ENCODE data around the gene FIGN. TPM values are rescaled to one million over a fixed set of nuclear protein-coding genes. Genes with fewer than 3 reads are reported as not detected.

The FIGN gene
- total and polyA plus RNA-seq, 2 experiments from 2014 or later: 1.4 to 4.5 TPM

DNA sequence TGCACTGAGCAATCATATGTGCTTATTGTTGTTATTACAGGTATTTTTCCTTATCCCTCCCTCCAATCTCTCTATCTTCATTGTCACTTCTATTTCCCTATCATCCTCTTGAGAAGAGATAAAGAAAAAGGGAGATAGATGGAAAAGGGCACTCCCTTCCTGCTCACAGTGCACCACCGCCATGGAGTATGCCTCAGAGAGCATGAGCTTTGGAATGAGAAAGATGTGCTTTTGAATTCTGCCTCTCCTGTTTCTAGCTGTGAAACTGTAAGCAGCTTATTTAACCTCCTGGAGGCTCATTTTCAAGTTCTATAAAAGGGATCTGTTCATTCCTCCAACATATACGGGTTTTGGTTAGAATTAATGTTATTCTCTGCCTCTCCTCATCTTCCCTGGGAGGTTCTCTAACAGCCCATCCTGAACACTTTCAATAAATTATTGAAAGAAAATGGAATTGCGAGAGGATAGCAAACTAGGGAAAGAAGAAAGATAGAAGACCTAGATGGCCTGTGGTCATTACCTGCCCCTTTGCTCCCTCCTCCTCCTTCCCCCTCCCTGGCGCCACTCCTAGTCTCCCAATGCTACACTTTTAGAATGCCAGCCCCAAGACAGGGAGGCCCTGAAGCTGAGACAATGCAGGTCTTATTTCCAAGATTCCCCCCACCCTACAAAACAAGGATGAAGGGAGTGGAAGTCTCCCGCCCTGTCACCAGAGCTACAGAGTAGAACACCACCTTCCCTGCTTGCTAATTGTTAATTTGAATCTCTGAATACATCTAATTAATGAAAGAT, 37.8 kb downstream of the FIGN start:
- H2AFZ ChIP-seq: no peak overlapping the region
- H3K4me1 ChIP-seq (ENCODE audit: insufficient read depth): no peaks in the 10 kb centered on the region
- TF ChIP-seq EZH2phosphoT487 (IDR thresholded peaks at IDR 0.05; ENCODE audit: low read depth, severe bottlenecking, unreplicated experiment) (no peak), EZH2 (IDR thresholded peaks at IDR 0.05; ENCODE audit: borderline replicate concordance) (no peak)
- TF ChIP-seq, protein P1, sequence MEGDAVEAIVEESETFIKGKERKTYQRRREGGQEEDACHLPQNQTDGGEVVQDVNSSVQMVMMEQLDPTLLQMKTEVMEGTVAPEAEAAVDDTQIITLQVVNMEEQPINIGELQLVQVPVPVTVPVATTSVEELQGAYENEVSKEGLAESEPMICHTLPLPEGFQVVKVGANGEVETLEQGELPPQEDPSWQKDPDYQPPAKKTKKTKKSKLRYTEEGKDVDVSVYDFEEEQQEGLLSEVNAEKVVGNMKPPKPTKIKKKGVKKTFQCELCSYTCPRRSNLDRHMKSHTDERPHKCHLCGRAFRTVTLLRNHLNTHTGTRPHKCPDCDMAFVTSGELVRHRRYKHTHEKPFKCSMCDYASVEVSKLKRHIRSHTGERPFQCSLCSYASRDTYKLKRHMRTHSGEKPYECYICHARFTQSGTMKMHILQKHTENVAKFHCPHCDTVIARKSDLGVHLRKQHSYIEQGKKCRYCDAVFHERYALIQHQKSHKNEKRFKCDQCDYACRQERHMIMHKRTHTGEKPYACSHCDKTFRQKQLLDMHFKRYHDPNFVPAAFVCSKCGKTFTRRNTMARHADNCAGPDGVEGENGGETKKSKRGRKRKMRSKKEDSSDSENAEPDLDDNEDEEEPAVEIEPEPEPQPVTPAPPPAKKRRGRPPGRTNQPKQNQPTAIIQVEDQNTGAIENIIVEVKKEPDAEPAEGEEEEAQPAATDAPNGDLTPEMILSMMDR (IDR thresholded peaks at IDR 0.05; ENCODE audit: poor library complexity): no peak
- H3K9me2 ChIP-seq (replicated peaks; ENCODE audit: insufficient read depth): no peaks in the 10 kb centered on the region
- no peaks in the 10 kb centered on the region for H3K9me3 ChIP-seq (ENCODE audit: low read depth)
- H3K27ac ChIP-seq: no peak overlapping the region
- H3K27me3 ChIP-seq: no peaks in the 10 kb centered on the region
- H3K36me3 ChIP-seq (replicated peaks; ENCODE audit: insufficient read depth, low read depth): no peaks in the 10 kb centered on the region
- H4K20me1 ChIP-seq (ENCODE audit: insufficient read depth, poor library complexity, severe bottlenecking): no peaks in the 10 kb centered on the region
- WGBS (ENCODE audit: low lambda C conversion rate, missing lambda C conversion rate): 79% methylated on average over 5 of the region's 5 CpGs
- DNase-seq (ENCODE audit: low spot score): no peak
- H3K4me2 ChIP-seq: no peak overlapping the region
- peaks cover 9% of the 10 kb centered on the region for H3K79me2 ChIP-seq
- H3K4me3 ChIP-seq: no peak overlapping the region

DNA sequence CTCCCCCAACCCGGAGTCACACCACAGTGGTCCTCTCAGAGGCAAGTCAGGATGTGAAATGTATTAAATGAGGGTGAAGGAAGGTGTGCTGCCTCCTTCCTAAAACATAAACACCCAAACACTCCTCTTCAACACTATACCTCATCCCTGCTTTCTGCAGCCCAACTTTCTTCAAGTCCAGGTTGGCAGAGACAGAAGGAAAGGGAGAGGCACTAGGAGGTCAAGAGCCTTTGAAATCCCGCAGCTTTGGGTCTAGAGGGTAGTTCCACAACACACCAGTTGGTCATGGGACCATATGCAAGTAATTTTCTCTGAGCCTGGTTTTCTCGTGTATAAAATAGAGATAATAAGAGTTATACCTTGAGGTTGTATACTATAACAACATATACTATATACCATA, 38.4 kb downstream of the FIGN start:
- WGBS (ENCODE audit: low lambda C conversion rate, missing lambda C conversion rate): 62% methylated on average over 3 of the region's 3 CpGs
- Histone ChIP-seq H2AFZ (no peak overlapping the region), H3K79me2 (peaks cover 9% of the 10 kb centered on the region), H3K9me3 (ENCODE audit: low read depth) (no peaks in the 10 kb centered on the region), H3K36me3 (replicated peaks; ENCODE audit: insufficient read depth, low read depth) (no peaks in the 10 kb centered on the region), H3K4me2 (no peak overlapping the region), H3K4me1 (ENCODE audit: insufficient read depth) (no peaks in the 10 kb centered on the region), H3K4me3 (no peak overlapping the region), H4K20me1 (ENCODE audit: insufficient read depth, poor library complexity, severe bottlenecking) (no peaks in the 10 kb centered on the region), H3K9me2 (replicated peaks; ENCODE audit: insufficient read depth) (no peaks in the 10 kb centered on the region), H3K27ac (no peak overlapping the region), H3K27me3 (no peaks in the 10 kb centered on the region)
- no peak for DNase-seq (ENCODE audit: low spot score)
- no peak for TF ChIP-seq EZH2 (IDR thresholded peaks at IDR 0.05; ENCODE audit: borderline replicate concordance)
- TF ChIP-seq, protein P1 (IDR thresholded peaks at IDR 0.05; ENCODE audit: poor library complexity): no peak
- TF ChIP-seq EZH2phosphoT487 (IDR thresholded peaks at IDR 0.05; ENCODE audit: low read depth, severe bottlenecking, unreplicated experiment): no peak

DNA sequence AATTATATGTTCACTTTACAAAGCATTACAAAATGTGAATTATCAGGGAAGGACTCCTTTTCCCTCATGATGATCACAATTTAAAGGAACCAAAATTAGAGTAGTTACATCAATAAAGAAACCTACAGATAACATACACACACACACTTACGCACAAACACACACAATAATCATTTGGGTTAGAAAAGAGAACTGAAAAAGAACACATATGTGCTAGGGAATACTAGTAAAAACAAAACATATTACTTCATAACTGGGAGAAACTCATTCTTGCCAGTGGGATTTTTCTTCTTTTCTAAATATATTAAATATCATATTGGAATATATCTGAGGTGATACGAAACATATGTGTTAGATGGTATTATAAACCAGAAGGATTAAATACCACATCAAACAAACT, 42.3 kb downstream of the FIGN start:
- WGBS (ENCODE audit: low lambda C conversion rate, missing lambda C conversion rate): 95% methylated on average over 2 of the region's 2 CpGs

More for the DNA sequence above, 42.3 kb downstream of the FIGN start:
- peaks cover 15% of the 10 kb centered on the region for H3K79me2 ChIP-seq
- no peak overlapping the region for H3K27ac ChIP-seq
- H3K9me2 ChIP-seq (replicated peaks; ENCODE audit: insufficient read depth): no peaks in the 10 kb centered on the region
- H3K4me1 ChIP-seq (ENCODE audit: insufficient read depth): no peaks in the 10 kb centered on the region
- H2AFZ ChIP-seq: no peak overlapping the region
- H3K27me3 ChIP-seq: no peaks in the 10 kb centered on the region
- no peaks in the 10 kb centered on the region for H4K20me1 ChIP-seq (ENCODE audit: insufficient read depth, poor library complexity, severe bottlenecking)
- DNase-seq (ENCODE audit: low spot score): no peak
- H3K4me2 ChIP-seq: no peak overlapping the region
- no peaks in the 10 kb centered on the region for H3K36me3 ChIP-seq (replicated peaks; ENCODE audit: insufficient read depth, low read depth)
- no peak overlapping the region for H3K4me3 ChIP-seq
- no peaks in the 10 kb centered on the region for H3K9me3 ChIP-seq (ENCODE audit: low read depth)
- no peak for TF ChIP-seq EZH2 (IDR thresholded peaks at IDR 0.05; ENCODE audit: borderline replicate concordance)
- TF ChIP-seq EZH2phosphoT487 (IDR thresholded peaks at IDR 0.05; ENCODE audit: low read depth, severe bottlenecking, unreplicated experiment): no peak
- TF ChIP-seq, protein P1 (IDR thresholded peaks at IDR 0.05; ENCODE audit: poor library complexity): no peak

All from hepatocyte (in vitro differentiated cells).